HG03045 (cell line): Measurements from ENCODE around the gene CPEB3.
"Not testable (repeated sequence)": the region's sequence is repeated elsewhere in the genome, so short reads cannot be mapped to it uniquely, and the experiment has no call there.

ENCODE experiments used
- ATAC-seq: cut with Tn5 transposase; IDR thresholded peaks from one replicate; pipeline ENCODE4 v1.9.1; 2021; ENCODE audit warnings: mild to moderate bottlenecking, moderate library complexity; ENCODE audit not compliant: unreplicated experiment

Gene CPEB3

GRCh38 chr10:92149261-92149660 lies 141.6 kb downstream of the CPEB3 start:
- no peak for ATAC-seq

- no peak for ATAC-seq
Observed at GRCh38 chr10:92146781-92147180, 144.1 kb downstream of the CPEB3 start.

- ATAC-seq, result no peak
Observed at GRCh38 chr10:92146107-92146506, 144.8 kb downstream of the CPEB3 start.

GRCh38 chr10:92142949-92143348 lies 147.9 kb downstream of the CPEB3 start:
- ATAC-seq, result no peak

DNA sequence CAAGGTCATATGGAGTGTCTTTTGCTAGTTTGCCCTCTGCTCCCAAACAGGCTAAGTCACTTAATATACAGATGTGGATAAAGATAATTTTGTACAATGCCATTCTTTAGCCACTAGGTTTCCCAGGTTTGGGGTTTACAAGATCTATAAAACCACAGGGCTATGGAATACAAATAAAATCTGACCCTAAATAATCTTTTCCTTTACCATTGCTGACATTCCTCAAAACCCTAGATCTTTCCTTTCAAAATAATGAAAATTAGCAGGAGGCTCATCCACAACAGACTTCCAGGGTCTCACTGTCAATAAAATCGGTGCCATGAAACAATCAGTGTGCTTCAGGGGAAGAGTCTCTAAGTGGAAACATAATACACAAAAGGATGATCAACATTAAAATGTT lies 148.4 kb downstream of the CPEB3 start:
- ATAC-seq, result no peak

DNA sequence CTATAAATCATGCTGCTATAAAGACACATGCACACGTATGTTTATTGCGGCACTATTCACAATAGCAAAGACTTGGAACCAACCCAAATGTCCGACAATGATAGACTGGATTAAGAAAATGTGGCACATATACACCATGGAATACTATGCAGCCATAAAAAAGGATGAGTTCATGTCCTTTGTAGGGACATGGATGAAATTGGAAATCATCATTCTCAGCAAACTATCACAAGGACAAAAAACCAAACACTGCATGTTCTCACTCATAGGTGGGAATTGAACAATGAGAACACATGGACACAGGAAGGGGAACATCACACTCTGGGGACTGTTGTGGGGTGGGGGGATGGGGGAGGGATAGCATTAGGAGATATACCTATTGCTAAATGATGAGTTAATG lies 149.7 kb downstream of the CPEB3 start:
- ATAC-seq, result not testable (repeated sequence)

DNA sequence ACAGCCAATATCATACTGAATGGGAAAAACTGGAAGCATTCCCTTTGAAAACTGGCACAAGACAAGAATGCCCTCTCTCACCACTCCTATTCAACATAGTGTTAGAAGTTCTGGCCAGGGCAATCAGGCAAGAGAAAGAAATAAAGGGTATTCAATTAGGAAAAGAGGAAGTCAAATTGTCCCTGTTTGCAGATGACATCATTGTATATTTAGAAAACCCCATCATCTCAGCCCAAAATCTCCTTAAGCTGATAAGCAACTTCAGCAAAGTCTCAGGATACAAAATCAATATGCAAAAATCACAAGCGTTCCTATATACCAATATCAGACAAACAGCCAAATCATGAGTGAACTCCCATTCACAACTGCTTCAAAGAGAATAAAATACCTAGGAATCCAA lies 156.8 kb downstream of the CPEB3 start:
- not testable (repeated sequence) for ATAC-seq

- no peak for ATAC-seq
Observed at GRCh38 chr10:92131275-92131820, 159.5 kb downstream of the CPEB3 start.

GRCh38 chr10:92130622-92131274 lies 160.1 kb downstream of the CPEB3 start:
- ATAC-seq, result no peak

DNA sequence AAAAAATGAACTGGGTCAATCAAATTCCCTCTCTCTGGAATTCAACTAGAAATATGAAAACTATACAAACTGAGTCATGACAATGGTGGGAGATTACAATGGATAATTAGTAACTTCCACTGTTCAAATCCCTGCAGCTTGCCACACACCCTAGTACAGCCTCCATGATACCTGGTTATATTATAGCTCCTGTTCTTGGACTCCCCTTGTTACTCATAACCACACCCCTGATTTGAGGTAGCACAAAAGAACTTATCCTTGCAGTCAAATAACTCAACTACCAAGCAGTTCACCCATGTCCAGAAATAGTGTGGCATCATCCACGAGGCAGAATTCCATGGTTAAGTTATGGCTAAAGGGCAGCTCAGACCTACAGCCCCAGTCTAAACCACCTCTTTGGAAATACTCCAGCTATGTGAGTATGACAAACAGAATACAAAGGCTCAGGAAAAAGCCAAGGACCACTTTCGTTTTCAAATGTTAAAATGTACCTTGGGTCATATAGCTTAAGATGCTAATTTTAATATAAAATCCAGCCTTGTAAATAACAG lies 164.7 kb downstream of the CPEB3 start:
- ATAC-seq, result no peak

DNA sequence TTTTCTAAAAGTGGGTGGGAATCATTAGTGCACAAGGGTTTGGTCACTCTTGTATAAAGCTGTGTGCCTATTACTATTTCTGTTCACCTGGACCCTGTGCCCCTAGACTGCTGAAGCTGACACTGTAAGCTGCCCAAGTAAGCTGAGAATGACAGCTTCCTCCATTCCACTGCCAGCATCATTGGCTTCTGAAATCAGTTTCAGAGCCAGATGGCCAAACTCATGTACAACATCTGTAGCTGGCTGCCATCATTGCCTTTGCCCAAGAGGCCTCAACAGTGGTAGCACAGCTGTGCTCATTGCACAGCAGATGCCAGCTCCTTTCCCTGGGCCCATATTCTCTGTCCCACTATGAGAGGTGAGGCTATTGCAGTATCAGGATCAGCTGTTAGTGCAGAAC lies 165.7 kb downstream of the CPEB3 start:
- ATAC-seq, result no peak

DNA sequence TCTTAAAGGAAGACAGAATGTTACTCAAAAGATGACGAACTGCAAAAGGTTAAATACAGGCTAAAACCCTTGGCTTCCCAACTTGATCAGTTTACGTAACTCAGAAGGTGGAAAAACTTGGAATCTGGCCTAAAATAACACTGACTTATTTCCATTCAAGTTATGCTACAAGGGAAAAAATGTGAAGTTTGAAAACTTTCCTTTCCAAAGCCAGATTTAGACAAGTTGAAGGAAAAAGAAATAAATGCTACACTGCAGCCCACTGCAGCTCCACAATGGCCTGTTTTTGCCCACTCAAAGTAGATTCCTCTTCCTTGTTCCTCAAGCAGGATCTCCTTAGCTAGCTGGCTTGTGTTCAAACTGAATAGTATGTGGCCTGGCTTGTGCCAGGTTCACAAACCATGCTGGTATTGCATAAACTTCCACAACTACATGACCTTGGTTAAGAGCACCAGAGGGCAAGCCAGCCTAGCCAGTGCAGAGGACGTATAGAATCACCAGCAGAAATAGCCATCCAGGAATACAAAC lies 166.2 kb downstream of the CPEB3 start:
- no peak for ATAC-seq

- no peak for ATAC-seq
Observed at GRCh38 chr10:92124020-92124419, 166.9 kb downstream of the CPEB3 start.

DNA sequence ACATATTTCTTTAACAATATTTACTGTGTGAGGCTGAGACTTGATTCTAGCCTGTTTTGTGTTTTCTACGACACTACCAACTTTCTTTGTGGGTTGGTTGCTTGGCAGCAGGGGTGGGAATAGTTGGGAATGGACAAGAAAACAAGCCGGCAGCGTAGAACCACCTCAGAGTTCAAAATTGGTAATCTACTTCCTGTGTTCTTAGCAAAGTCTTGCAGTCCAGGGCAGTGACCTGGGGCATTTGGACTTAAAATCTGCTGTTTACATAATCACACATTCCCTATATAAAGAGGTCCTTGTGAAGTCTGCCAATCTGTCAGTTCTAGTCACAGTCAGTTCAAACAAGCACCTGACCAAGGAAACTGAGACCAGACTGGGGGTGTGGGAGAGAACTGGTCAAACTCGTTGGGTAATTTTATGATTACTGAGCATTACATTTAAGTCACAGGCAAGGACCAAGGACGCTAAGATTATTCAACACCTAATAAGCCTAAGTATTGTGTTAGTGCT lies 167.9 kb downstream of the CPEB3 start:
- ATAC-seq, result no peak

- ATAC-seq, result no peak
Observed at GRCh38 chr10:92121686-92122492, 169.0 kb downstream of the CPEB3 start.

DNA sequence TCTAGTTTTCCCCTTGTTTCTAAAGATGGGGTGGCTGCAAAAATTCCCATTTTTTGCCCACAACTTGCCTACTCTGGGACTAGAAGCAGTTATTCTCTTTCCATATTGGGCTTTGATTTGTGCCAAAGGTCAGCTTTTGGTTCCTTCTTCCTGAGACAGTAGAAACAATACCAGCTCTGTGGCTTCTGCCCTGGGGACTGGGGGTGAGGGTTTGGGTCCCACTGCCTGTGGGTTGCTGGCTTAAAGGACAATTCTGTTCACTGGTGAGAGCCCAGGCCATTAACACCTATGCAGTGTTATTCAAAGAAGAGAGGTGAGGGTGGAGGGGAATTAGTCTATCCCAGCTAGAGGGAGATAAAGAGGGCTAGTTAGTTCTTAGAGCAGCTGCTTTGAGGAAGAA lies 171.5 kb downstream of the CPEB3 start:
- no peak for ATAC-seq

- not testable (repeated sequence) for ATAC-seq
Observed at GRCh38 chr10:92114917-92115316, 176.0 kb downstream of the CPEB3 start.

DNA sequence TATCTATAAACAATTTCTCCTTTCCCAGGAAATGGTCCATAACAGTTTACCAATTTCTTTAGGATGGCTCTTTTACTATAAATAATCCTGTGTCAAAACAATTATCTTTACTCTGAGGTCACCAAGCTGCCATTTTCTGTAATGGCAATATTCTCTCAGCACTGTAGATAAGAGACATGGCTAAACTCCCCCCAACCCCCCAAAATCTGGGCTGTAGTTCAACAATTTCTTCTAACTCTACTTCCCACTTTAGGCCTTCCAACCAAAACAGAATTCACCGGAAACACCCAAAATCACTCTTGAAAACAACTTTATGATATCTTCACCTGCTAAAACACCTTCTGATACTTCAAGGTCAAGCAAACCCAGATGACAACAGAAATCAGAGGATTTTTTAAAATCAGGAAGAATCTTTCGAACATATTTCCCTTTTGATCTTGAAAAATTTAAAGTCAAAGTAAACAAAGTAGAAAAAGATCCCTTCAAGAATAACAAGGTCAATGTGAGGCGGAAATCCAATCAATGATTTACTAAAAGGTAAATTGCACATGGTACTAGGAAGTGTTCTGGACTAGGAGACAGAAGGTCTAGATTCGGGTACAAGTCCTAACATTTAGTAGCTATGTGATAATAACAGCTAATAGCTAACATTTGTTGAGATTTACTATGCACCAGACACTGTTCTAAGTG lies 176.8 kb downstream of the CPEB3 start:
- ATAC-seq, result no peak

- ATAC-seq, result no peak
Observed at GRCh38 chr10:92112462-92112861, 178.4 kb downstream of the CPEB3 start.

DNA sequence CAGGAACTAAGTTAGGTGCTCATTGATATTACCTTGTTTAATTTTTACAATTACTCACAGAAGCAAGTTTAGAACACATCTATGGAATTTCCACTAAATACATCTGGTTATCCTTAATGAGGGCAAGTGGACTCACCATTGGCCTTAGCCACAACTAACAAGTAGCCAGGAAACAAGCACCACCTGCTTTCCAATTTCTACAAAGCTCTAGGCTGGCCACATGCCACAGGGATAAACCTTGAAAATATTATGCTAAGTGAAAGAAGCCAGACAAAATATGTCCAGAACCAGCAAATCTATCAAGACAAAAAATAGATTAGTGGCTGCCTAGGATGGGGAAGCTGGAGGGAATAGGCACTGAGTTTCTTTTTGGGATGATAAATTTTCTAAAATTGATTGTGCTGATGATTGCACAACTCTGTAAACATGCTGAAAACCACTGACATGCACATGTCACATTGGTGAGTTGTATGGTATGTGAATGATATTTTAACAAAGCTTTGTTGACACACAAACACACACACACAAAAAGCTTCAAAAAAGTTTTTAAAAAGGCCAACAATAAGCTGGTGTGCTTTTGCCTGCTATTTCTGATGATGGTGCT lies 179.4 kb downstream of the CPEB3 start:
- no peak for ATAC-seq
